Brain microvascular endothelial cell (primary cell): ENCODE data around the gene ADAMTSL3.
"Not testable (repeated sequence)": the region's sequence is repeated elsewhere in the genome, so short reads cannot be mapped to it uniquely, and the experiment has no call there.

Experiments used
- DNase-seq: peaks from one replicate; pipeline ENCODE4 v3.0.0-alpha.2; 2020
- H3K27ac ChIP-seq: fragments of 250-450 bp; sonication (Bioruptor Pico); 2 replicates; pipeline ENCODE4 v1.5.1; 2020; ENCODE audit warnings: mild to moderate bottlenecking, moderate library complexity
- H3K27me3 ChIP-seq: fragments of 250-450 bp; sonication (Bioruptor Pico); replicated peaks from 2 replicates; pipeline ENCODE4 v1.5.1; 2020; ENCODE audit warnings: mild to moderate bottlenecking
- H3K36me3 ChIP-seq: fragments of 250-450 bp; sonication (Bioruptor Pico); replicated peaks from 2 replicates; pipeline ENCODE4 v1.5.1; 2020; ENCODE audit warnings: mild to moderate bottlenecking
- H3K4me3 ChIP-seq: 2 replicates; pipeline ENCODE4 v1.5.1; 2011; ENCODE audit warnings: low read depth, mild to moderate bottlenecking, control low read depth, low read length, moderate library complexity
- CTCF ChIP-seq: IDR thresholded peaks from 2 replicates; pipeline ENCODE4 v1.5.1; 2011; ENCODE audit warnings: low read depth, mild to moderate bottlenecking, moderate library complexity, low read length, control low read depth, inconsistent platforms; ENCODE audit errors: missing control alignments
- in situ Hi-C: cut with HindIII; loops from 2 replicates; pipeline ENCODE4 v1.10.0; 2017; ENCODE audit warnings: low sequenced_read_pairs, low pct_ligation_motif_present

The ADAMTSL3 gene

GRCh38 chr15:84057714-84058331, 403.9 kb downstream of the ADAMTSL3 start:
- no peak for TF ChIP-seq CTCF
- Histone ChIP-seq H3K4me3 (no peak overlapping the region), H3K27ac (no peak overlapping the region), H3K36me3 (no peaks in the 10 kb centered on the region), H3K27me3 (no peaks in the 10 kb centered on the region)
- no peak for DNase-seq
- in situ Hi-C loops: no loop called here

GRCh38 chr15:84063674-84064073, 409.8 kb downstream of the ADAMTSL3 start:
- H3K27me3 ChIP-seq, in situ Hi-C loops, DNase-seq, H3K4me3 ChIP-seq, H3K27ac ChIP-seq, H3K36me3 ChIP-seq: not testable (repeated sequence)

- H3K4me3 ChIP-seq, in situ Hi-C loops, H3K27me3 ChIP-seq, DNase-seq, H3K36me3 ChIP-seq, H3K27ac ChIP-seq: not testable (repeated sequence)
Measured at GRCh38 chr15:84068674-84069073, 414.8 kb downstream of the ADAMTSL3 start.

GRCh38 chr15:84078038-84078437, 424.1 kb downstream of the ADAMTSL3 start:
- H3K36me3 ChIP-seq, H3K4me3 ChIP-seq: not testable (repeated sequence)

GRCh38 chr15:84079325-84079884, 425.5 kb downstream of the ADAMTSL3 start:
- H3K4me3 ChIP-seq, in situ Hi-C loops, H3K36me3 ChIP-seq, H3K27me3 ChIP-seq, H3K27ac ChIP-seq, DNase-seq: not testable (repeated sequence)

More at GRCh38 chr15:84078038-84078437, 424.1 kb downstream of the ADAMTSL3 start:
- DNase-seq, H3K27me3 ChIP-seq, in situ Hi-C loops, H3K27ac ChIP-seq: not testable (repeated sequence)

- in situ Hi-C loops: no loop called here
- H3K4me3 ChIP-seq: peak overlapping the region; percentile 58
- no peaks in the 10 kb centered on the region for H3K36me3 ChIP-seq
- TF ChIP-seq CTCF: no peak
- DNase-seq: no peak
- H3K27me3 ChIP-seq: no peaks in the 10 kb centered on the region
- H3K27ac ChIP-seq: no peak overlapping the region
Measured at GRCh38 chr15:84079885-84080777, 426.2 kb downstream of the ADAMTSL3 start.

GRCh38 chr15:84080778-84081084, 426.8 kb downstream of the ADAMTSL3 start:
- peak; percentile 48 for DNase-seq
- in situ Hi-C loops: not testable (repeated sequence)

GRCh38 chr15:84081391-84082168, 427.7 kb downstream of the ADAMTSL3 start:
- Histone ChIP-seq H3K4me3 (no peak overlapping the region), H3K27ac (no peak overlapping the region), H3K36me3 (no peaks in the 10 kb centered on the region), H3K27me3 (no peaks in the 10 kb centered on the region)
- no peak for TF ChIP-seq CTCF
- no peak for DNase-seq
- in situ Hi-C loops: no loop called here

More at GRCh38 chr15:84080778-84081084, 426.8 kb downstream of the ADAMTSL3 start:
- H3K4me3 ChIP-seq, H3K27ac ChIP-seq, H3K27me3 ChIP-seq, H3K36me3 ChIP-seq: not testable (repeated sequence)
